NOMO-1 (cell line): Measurements from ENCODE around the gene ATP6V1C2.

Experiments
- DNase-seq, 2 experiments: peaks; one replicate each; lab custom pipeline; 2025; ENCODE audit not compliant: unreplicated experiment in 2 of 2; lab: John Stamatoyannopoulos, UW

ATP6V1C2 gene

DNA sequence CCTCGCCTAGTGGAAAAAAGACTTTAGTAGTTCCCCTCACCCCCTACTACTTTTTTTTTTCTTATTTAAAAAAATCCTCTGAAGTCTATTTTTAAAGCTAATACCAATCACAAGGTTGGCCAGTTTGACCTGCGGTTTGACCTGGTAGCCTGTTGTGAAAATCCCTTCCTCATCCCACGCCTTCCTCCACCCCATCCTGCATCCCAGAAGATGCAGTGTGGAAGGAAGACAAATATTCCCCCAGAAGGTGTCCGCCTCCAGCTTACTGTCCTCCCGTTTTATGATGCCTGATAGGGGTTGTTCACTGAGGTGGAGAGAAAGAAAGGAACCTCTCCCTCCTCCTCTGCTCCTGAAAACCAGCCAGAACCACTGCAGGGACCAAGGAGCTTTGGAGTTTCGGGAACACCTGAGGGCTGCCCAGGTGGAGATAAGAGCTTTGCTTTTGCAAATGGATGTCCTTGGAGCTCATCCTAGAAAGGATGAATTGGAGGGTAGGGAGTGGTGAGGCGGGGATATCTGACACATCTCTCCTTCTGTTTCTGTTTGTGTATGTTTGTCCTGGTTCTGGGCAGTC lies 909 bp downstream of the ATP6V1C2 start:
- no peak for DNase-seq

DNA sequence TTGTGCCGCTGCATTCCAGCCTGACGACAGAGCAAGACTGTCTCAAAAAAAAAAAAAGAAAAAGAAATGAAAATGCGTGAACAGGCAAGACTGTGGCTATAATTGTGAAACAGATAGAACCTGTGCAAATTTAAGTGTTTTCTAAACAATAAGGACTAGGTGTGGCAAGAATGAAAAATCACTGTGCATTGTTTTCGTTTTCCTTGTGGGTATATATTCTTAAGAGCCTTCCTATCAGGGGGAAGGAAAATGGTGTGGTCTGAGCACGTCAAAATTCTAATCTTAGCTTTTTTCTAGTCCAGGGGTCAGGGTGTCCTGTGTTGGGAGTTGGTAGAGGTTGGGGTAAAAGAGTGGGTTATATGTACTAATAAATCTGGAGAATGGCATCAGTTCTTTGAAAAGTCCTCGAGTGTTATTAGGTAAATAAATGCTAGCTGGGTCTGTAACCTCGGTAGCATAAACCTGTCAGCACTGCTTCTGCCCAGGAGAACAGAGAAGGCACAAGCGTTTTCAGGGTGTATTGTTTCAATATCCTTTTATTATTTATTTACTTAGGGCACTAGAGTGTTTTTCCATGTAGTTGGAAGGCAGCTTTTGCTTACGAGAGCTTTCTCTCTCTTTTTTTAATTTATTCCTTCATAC lies 11.6 kb downstream of the ATP6V1C2 start:
- DNase-seq, result no peak

DNA sequence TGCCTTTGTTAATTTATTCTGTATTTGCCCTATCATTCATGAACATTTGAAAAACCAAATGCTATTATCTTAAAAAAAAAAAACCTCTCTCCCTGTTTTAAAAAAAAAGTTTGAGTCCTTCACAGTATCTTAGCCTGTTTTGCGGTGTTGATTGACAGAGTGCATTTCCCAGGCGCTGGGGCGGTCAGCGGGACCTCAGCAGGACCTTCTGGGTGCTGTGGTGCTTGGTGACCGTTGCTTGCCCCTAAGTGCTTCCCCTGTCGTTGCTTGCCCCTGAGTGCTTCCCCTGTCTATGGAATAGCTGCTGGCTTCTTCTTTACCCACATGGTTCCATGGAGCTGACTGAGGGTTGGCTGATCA lies 12.1 kb downstream of the ATP6V1C2 start:
- DNase-seq, result no peak

DNA sequence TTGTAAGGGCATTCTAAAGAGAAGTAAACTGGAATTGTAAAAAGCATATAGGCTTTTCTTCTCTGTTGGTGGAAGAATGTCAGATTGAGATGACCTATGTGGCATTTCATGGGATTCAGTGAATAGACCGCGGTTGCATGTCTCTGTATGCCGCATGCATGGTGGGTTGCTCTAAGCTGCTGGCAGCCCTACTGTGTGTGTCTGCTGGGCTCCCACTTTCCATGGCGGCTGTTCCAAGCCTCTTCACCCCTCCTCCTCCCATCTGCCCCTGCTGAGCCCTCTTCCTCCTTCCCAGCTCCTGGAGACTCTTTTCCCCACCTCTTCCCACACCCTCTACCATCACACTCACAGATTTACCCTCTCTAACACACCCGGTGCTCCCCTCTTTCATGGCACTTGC lies 12.6 kb downstream of the ATP6V1C2 start:
- DNase-seq, result no peak

DNA sequence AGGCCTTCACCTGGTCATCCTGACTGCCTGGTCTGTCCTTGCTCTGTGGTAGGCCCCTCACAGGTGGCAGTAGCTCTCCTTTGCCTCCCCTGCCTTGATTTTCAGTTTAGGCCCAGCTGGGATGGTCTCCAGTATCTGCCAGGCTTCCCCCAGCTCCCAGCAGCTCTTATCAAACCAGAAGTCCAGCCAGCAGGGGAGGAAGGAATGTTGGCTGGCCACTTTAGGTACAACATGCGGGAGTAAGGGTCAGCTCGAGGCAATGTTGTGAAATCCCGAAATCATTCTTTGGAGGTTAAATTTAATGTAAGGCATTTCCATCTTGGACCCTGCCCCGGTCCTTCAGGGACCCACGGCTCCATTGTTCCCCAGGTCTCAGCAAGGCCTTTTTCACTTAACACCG lies 16.8 kb downstream of the ATP6V1C2 start:
- no peak for DNase-seq

DNA sequence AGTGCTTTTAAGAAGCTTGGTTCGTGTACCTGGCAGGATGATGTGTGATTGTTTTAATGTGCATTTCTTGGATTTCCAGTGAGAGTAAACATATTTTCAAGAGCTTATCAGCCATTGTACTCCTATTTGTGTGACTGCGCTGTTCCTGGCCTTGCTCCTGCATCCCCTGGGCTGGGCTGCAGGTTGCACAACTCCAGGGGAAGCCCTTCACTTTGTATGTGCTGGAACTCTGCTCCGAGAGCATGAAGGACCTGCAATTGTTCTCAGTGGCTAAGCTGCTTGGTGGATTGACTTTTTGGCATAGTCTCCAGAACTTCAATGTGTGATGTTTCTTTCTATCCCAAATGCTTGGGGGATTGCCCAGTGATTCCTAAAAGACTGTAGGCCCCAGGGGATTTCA lies 18.8 kb downstream of the ATP6V1C2 start:
- DNase-seq, result no peak

DNA sequence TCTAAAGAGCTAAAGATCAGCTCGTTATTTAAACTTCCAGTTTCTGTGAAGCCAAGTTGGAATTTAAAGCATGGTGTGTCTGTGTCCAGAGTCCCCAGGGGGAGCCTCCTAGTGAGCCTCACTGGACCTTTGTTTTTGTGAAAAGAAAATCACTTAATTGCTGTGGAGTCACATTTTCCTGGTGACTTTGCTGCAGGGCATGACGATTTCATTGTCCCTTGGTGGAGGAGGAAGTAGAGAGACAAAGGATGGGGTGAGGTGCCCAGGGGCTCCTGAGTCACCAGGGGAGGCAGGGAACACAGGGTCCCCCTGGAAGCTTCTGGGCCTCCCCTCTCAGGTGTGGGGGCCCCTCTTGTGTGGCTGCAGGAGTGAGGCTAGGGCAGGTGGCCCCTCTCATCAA lies 19.7 kb downstream of the ATP6V1C2 start:
- DNase-seq, result peak; percentile 18 to 29

DNA sequence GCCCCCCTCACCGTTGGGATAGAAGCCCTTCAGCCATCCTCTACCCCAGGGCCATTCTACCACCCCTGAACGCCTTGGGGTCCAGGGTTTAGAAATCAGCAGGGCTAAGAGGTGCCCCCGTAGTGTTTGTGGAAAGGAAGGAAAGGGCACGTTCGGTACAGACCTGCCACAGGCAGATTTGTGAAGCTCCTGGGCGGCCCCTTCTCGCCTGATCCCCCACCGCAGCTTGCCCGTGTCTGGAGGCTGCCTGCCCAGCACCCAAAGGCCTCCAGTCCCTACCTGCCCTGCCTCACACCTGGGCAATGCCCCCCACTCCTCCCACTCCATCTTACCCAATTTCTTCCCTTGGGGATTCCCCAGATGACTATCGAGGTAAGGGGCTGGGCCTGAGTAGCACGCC lies 21.2 kb downstream of the ATP6V1C2 start:
- no peak for DNase-seq

DNA sequence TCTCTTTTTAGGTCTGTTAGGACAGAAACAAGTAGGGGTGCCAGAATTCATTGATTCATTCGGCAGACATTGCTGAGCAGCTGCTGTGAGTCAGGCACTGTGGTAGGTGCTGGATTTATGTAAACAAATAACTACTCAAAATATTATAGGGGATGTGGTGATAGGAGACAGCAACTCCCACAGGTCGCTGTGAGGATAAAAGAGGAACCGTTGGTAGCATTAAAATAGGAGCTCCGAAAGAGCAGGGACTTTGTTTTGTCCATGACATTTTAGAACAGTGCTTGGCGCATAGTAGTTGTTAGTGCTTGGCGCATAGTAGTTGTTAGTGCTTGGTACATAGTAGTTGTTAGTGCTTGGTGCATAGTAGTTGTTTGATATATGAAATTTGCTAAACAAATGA lies 29.2 kb downstream of the ATP6V1C2 start:
- peak in 1 of 2 experiments; percentile 65 for DNase-seq

DNA sequence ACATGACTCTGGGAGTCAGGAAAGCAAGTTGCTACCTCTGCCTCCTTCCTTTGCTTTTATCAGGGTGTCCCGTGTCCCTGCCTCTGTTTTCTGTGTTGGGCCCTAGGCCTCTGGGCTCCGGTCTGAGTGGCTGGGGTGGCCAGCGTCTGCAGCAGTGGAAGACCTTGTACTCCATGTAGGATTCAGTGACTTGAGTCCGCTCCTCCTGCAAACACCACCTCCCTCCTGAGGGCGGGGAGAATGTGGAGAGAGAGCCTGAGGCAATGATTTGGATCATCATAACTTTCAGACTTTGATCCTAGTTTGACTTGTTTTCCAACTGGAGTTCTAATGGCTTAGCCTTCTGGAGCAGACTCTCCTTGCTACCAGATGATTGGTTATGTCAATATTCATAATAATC lies 30.8 kb downstream of the ATP6V1C2 start:
- no peak for DNase-seq

DNA sequence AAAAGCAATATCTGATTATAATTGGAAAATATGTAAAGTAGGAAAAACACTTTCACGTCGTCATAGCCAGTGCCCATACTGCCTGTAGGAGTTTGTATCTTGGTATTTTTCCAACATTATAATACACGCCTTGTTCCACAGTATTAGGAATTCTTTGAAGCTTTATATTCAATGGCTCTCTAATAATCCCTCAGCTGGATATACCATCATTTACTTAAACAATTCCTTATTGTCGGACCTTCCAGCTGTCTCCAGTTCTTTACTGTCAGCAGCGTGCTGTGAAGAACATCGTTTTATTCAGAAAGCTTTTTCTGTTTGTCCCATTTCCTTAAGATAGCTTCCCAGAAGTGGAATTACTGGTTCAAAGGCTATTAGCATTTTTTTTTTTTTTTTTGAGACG lies 31.7 kb downstream of the ATP6V1C2 start:
- no peak for DNase-seq

DNA sequence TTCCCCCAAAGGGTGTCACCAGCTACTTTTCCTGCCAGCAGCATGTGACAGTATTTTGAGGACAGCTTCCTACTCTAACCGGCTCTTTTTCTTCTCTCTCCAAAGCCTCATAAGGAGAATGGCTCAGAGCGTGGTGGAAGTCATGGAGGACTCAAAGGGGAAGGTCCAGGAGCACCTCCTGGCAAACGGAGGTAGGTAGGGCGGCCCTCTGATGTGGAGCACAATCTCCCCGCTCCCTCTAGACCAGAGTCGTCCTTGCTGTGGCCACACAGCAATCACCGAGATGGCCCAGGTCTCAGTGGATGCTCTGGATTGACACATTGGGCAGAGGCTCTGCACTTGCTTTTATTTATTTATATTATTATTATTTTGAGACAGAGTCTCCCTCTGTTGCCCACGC lies 32.4 kb downstream of the ATP6V1C2 start:
- DNase-seq, result no peak

DNA sequence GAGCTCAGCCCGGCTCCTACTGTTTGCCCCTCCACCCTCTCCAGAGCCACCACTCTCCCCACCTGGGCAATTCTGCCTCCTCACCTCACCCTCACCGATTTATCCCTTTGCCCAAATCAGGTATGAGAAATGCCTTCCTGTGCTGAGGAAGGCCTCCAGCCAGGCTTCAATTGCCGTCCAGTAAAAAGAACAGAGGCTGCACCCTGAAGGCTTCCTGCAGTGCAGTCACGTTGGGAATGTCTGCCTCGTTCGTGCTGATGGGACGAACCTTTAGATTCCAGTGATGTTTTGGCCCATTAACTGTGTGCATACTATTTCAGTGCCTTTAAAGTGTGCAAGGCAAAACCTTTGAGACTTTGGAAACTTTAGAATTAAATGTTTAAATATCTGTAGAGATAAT lies 34.2 kb downstream of the ATP6V1C2 start:
- no peak for DNase-seq

DNA sequence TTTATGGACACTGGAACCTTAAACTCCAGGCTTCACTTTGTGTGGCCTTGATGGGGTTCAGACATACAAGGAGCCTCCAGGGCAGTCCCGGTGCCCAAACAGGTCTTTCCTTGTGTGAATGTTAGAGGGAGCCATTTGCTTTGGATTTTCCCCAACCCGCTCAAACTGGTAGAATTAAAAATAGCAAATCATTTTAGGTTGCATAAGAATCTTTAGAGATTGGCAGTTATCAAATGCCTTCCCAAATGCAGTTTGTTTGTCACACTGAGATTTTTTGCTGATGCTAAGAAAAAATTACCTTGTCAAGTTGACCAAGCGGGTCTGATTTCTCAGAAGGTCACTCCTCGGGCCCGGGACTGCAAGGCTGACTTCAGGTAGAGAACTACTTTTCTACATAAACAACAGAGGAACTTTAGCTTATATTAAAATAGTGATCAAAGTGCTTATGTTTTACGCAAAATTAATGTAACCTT lies 36.4 kb downstream of the ATP6V1C2 start:
- DNase-seq, result no peak

DNA sequence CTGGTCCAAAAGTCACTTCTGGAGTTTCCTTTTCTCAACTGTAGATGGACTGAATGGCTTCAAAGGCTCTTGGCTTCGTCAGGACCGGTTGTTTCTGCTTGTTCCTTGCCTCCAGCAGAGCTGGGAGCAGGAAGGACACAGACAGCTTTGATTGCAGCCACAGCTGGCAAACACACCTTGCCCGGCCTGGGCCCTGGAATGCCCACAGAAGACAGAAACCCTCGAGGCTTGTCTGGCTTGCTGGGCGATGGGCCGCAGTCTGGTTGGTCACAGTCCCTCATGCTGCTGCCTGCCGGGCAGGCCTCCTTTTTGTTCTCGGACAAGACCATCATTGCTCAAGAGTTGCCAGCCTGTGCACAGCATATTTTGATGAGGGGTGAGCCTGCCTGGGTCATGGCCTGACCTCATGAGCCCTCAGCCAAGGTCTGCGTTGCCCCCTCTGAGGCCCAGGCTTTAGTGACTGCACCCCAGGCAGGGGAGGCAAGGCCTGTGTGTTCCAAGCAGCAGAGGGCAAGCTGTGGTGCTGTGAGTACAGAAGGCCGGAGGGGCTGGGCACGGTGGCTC lies 37.8 kb downstream of the ATP6V1C2 start:
- no peak for DNase-seq

DNA sequence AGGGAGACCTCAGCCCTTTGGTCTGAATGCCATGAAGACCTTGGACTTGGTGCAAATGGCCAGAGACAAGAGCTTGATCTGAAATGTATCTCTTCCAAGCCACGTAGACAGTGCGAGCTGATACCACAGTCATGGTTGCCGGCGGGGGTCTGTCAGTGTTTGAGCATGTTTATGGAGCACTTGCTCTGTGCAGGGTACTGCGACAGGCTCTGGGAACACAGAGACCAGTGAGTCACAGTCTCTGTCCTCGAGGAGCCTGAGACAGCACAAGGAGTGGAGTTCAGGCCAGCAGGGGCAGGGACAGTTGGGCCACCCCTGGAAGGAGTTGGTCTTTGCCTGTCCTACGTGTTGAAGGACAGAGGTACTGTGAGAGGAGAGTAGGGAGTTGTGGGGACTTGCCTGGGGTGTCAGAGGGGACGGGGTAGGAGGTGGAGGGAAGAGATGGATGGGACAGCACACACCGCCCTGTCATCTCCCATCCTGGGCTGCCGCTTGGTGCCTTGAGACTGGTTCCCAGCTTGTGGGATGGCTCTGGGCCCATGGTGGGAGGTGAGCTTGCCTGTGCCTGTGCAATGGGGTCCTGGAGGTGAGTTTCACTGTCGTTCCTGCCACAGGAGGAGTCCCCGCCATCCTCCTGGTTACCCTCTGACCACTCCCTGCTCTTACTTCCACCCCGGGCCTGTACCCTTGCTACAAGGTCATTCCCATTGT lies 39.5 kb downstream of the ATP6V1C2 start:
- no peak for DNase-seq

DNA sequence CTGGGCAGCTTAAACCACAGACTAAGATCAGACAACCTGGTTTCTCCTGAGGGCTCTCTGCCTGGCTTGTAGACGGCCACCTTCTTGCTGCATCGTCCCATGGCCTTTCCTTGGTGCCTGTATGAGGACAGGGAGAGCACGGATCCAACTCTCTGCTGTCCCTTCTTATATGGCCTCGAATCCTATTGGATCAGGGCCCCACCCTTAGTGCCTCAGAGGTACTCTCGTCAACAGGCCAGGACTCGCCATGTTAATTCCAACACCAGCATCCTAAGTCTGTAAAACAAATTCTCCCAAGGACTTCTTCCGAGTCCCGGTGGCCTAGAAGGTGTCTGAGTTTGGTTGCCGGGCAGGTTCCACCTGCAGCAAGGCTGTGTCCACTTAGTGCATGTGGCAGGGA lies 40.2 kb downstream of the ATP6V1C2 start:
- DNase-seq, result no peak

DNA sequence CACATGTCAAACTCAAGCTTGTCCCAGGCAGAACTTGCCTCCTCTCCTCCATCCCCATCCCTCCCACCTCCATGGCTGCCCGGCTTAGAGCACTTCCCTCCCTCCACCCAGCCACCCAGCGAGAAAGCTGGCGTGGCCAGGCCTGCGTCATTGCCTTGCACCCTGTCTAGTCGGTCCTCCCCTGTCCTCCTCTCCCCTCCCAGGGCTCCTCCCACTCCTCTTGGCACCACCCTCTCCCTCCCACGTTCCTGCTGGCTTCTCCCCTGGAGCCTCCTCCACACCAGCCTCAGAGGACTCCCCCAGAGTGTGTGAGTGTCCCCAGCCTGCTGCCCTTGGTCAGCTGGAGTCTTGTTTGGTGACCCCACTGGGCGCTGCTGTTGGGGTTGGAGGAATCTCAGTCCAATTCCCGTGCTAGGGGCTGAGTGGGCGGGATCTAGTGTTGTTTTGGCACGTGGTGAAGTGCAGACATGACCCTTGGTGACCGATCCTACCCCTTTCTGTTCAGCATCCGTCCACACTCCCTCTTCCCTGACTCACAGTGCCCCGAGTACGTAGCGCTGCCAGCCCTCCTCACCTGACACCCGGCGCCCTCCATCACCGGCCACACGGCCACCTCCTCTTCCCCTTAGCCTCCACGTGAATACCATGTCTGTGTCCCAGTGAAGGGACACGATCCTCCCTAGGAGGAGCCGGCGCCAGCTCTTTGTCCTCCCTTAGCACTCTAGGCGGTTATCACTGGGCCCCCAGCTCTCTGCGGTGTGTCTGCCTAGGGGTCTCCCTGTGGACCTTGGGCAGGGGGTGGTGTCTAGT lies 41.4 kb downstream of the ATP6V1C2 start:
- DNase-seq, result no peak

DNA sequence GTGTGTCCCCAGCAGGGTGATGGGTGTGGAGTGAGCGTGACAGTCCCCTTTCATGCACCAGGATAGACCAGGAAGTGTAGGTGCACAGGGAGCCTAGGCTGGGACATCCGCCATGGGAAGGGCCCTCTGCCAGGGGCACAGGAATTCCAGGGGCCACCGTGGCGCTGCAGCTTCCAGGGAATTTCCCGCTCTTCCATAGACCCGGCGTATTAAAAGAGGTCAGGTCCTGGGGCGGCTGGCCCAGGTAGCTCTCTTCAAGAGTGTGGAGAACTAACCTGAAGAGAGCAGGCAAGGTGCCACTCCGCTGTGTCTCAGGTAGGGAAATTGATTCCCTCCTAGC lies 42.0 kb downstream of the ATP6V1C2 start:
- no peak for DNase-seq

DNA sequence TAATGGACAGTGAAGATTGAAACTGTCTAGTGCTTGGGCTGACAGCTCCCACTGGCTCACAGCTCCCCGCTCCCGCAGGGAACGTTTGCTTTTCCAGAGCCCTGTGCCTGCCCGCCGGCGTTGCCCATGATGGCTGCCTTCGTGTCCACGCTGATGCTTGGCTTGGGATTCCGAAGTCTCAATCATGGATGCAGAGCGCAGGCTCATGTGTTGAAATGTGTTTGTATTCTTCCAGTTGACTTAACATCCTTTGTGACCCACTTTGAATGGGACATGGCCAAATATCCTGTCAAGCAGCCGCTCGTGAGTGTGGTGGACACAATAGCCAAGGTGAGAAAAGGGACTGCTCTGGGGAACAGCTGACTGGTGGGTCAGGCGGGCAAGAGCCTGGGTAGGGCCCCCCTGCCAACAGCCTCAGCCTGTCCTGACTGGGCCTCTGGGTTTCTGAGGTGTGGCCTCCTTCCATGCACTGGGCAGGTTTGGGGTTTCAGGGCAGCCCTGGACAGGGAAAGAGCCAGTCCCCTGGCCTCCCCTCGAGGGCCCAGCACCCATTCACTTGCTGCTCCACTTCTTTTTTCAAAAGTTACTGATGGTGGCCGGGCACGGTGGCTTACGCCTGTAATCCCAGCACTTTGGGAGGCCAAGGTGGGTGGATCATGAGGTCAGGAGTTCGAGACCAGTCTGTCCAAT lies 42.8 kb downstream of the ATP6V1C2 start:
- no peak for DNase-seq

DNA sequence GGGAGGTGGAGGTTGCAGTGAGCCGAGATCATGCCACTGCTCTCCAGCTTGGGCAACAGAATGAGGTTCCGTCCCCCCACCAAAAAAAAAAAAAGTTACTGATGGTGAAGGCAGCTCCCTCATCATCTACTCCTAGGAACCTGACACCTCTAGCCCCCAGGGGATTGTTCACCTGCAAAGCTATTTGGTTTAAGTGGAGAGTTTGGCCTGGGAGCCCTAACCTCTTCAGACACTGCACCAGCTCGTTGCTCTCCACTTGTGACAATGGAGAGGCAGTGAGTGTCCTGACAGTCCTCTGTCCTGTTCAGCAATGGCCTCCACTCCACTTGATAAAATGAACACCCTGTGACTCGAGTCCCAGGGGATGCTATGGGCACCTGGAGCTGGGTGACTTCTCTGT lies 43.5 kb downstream of the ATP6V1C2 start:
- no peak for DNase-seq
